H1 (cell line): ENCODE data around the gene CEP85L. TPM values are rescaled to one million over a fixed set of nuclear protein-coding genes. Genes with fewer than 3 reads are reported as not detected.

Source experiments
- CTCF ChIA-PET: fragments of 300-600 bp; sonication (Branson Sonifier 250); formaldehyde crosslinking; loops from one replicate; lab custom pipeline; 2021; ENCODE audit not compliant: partially characterized antibody; lab: Charles Lee
- POLR2A ChIA-PET: fragments of 300-600 bp; sonication (Branson Sonifier 250); formaldehyde crosslinking; loops from one replicate; lab custom pipeline; 2021; ENCODE audit warnings: inconsistent platforms; ENCODE audit not compliant: partially characterized antibody; lab: Charles Lee
- DNase-seq, 2 experiments: peaks; one replicate each; pipeline versions ENCODE4 v3.0.0 to v3.0.0-alpha.2; 2010 to 2022; ENCODE audit warnings: low spot score in 2 of 2, low read depth in 1 of 2, mixed read lengths in 1 of 2
- FAIRE-seq: peaks from 2 replicates; lab custom pipeline; 2011; peaks lifted over from hg19 to GRCh38; lab: Jason Lieb, UNC
- H2AFZ ChIP-seq: 2 replicates; pipeline ENCODE4 v1.8.1; 2012; ENCODE audit warnings: low read length, inconsistent platforms
- H2AK5ac ChIP-seq: 2 replicates; pipeline ENCODE4 v1.6.1; 2013; ENCODE audit warnings: low read depth, low read length
- H2BK120ac ChIP-seq: replicated peaks from 2 replicates; pipeline ENCODE3; 2013; ENCODE audit warnings: low read depth, low read length, inconsistent platforms
- H2BK12ac ChIP-seq: 2 replicates; pipeline ENCODE4 v1.6.1; 2013; ENCODE audit warnings: low read depth, low read length
- H2BK15ac ChIP-seq: 2 replicates; pipeline ENCODE4 v1.6.1; 2013; ENCODE audit warnings: low read length
- H2BK20ac ChIP-seq: 2 replicates; pipeline ENCODE4 v1.6.1; 2013; ENCODE audit warnings: low read length
- H2BK5ac ChIP-seq: 2 replicates; pipeline ENCODE4 v1.6.1; 2013; ENCODE audit warnings: low read depth, low read length
- H3K14ac ChIP-seq: 2 replicates; pipeline ENCODE4 v1.6.1; 2013; ENCODE audit warnings: inconsistent platforms; ENCODE audit not compliant: insufficient read length
- H3K18ac ChIP-seq: 2 replicates; pipeline ENCODE4 v1.6.1; 2013; ENCODE audit warnings: low read length; ENCODE audit errors: extremely low read depth
- H3K23ac ChIP-seq: 2 replicates; pipeline ENCODE4 v1.6.1; 2013; ENCODE audit warnings: inconsistent platforms; ENCODE audit not compliant: insufficient read length
- H3K23me2 ChIP-seq: 2 replicates; pipeline ENCODE4 v1.6.1; 2013; ENCODE audit warnings: low read depth, low read length
- H3K27ac ChIP-seq: 2 replicates; pipeline ENCODE4 v1.6.1; 2011; ENCODE audit warnings: low read depth, low read length, inconsistent platforms
- H3K27me3 ChIP-seq, 4 experiments: replicated peaks in 1 of 4; 1 replicate in 1 of 4; 2 replicates in 3 of 4; pipeline versions ENCODE4 v1.6.1 to v1.8.1; 2011 to 2013; ENCODE audit warnings: low read length in 3 of 4, mild to moderate bottlenecking in 3 of 4, inconsistent platforms in 2 of 4, mixed read lengths in 2 of 4, moderate library complexity in 1 of 4; ENCODE audit not compliant: control insufficient read depth in 3 of 4, insufficient read depth in 3 of 4; ENCODE audit errors: extremely low read depth in 1 of 4
- H3K36me3 ChIP-seq, 4 experiments: 2 replicates each; pipeline versions ENCODE4 v1.6.1 to v1.8.1; 2011 to 2013; ENCODE audit warnings: mild to moderate bottlenecking in 4 of 4, low read length in 3 of 4, moderate library complexity in 2 of 4, control low read depth in 1 of 4, inconsistent platforms in 1 of 4; ENCODE audit not compliant: insufficient read depth in 4 of 4, control insufficient read depth in 2 of 4
- H3K4ac ChIP-seq: replicated peaks from 2 replicates; pipeline ENCODE3; 2013; ENCODE audit warnings: low read length, low read depth, mixed read lengths, inconsistent platforms; ENCODE audit not compliant: insufficient read length
- H3K4me1 ChIP-seq, 4 experiments: replicated peaks in 1 of 4; 1 replicate in 1 of 4; 2 replicates in 3 of 4; pipeline versions ENCODE4 v1.6.1 to v1.8.1; 2011 to 2013; ENCODE audit warnings: low read length in 3 of 4, inconsistent platforms in 2 of 4, mixed read lengths in 1 of 4; ENCODE audit not compliant: insufficient read depth in 4 of 4, control insufficient read depth in 3 of 4
- H3K4me2 ChIP-seq, 2 experiments: 2 replicates each; pipeline versions ENCODE4 v1.6.1 to v1.8.1; 2011 to 2013; ENCODE audit warnings: low read depth in 2 of 2, low read length in 2 of 2, control low read depth in 1 of 2, inconsistent platforms in 1 of 2, mild to moderate bottlenecking in 1 of 2; ENCODE audit not compliant: insufficient read depth in 1 of 2
- H3K4me3 ChIP-seq, 4 experiments: fragments of 200-600, 300-600 bp in 1 of 4; sonication (generic), shearing (Covaris generic), sonication (Bioruptor Twin) in 1 of 4; 2 replicates each; pipeline versions ENCODE4 v1.5.1 to v1.8.1; 2011 to 2016; ENCODE audit warnings: low read length in 4 of 4, low read depth in 3 of 4, control low read depth in 2 of 4, inconsistent platforms in 2 of 4, mild to moderate bottlenecking in 2 of 4, mixed read lengths in 1 of 4, moderate library complexity in 1 of 4; ENCODE audit not compliant: insufficient read depth in 2 of 4; ENCODE audit errors: extremely low read depth in 1 of 4
- H3K56ac ChIP-seq: replicated peaks from 2 replicates; pipeline ENCODE3; 2013; ENCODE audit warnings: low read depth, mild to moderate bottlenecking, mixed read lengths, low read length, inconsistent platforms; ENCODE audit not compliant: insufficient read length
- H3K79me1 ChIP-seq: 2 replicates; pipeline ENCODE4 v1.6.1; 2013; ENCODE audit warnings: low read depth, low read length, control low read depth
- H3K79me2 ChIP-seq, 2 experiments: 2 replicates each; pipeline versions ENCODE4 v1.6.1 to v1.8.1; 2012 to 2013; ENCODE audit warnings: low read length in 2 of 2, mild to moderate bottlenecking in 2 of 2, inconsistent platforms in 1 of 2; ENCODE audit not compliant: insufficient read depth in 2 of 2, control insufficient read depth in 1 of 2
- H3K9ac ChIP-seq, 4 experiments: replicated peaks in 1 of 4; 1 replicate in 1 of 4; 2 replicates in 3 of 4; pipeline versions ENCODE4 v1.6.1 to v1.8.1; 2011 to 2013; ENCODE audit warnings: low read depth in 3 of 4, low read length in 3 of 4, control low read depth in 2 of 4, mild to moderate bottlenecking in 2 of 4, moderate library complexity in 2 of 4, inconsistent platforms in 1 of 4; ENCODE audit errors: extremely low read depth in 1 of 4
- H3K9me3 ChIP-seq, 2 experiments: 2 replicates each; pipeline versions ENCODE4 v1.6.1 to v1.8.1; 2012 to 2013; ENCODE audit warnings: mild to moderate bottlenecking in 2 of 2, moderate library complexity in 2 of 2, control low read depth in 1 of 2, inconsistent platforms in 1 of 2, low read depth in 1 of 2, low read length in 1 of 2, mixed read lengths in 1 of 2; ENCODE audit not compliant: insufficient read depth in 2 of 2
- H4K20me1 ChIP-seq, 2 experiments: replicated peaks in 1 of 2; 2 replicates each; pipeline versions ENCODE3 to v1.8.1; 2011 to 2013; ENCODE audit warnings: inconsistent platforms in 2 of 2, low read length in 2 of 2, mild to moderate bottlenecking in 1 of 2; ENCODE audit not compliant: insufficient read depth in 2 of 2, control insufficient read depth in 1 of 2
- H4K5ac ChIP-seq: 2 replicates; pipeline ENCODE4 v1.6.1; 2013; ENCODE audit warnings: low read length, low read depth, mixed read lengths, inconsistent platforms; ENCODE audit not compliant: insufficient read length
- H4K8ac ChIP-seq: 2 replicates; pipeline ENCODE4 v1.8.0; 2013; ENCODE audit warnings: mild to moderate bottlenecking, moderate library complexity, low read length, inconsistent platforms; ENCODE audit not compliant: insufficient read depth; ENCODE audit errors: extremely low read depth
- H4K91ac ChIP-seq: replicated peaks from 2 replicates; pipeline ENCODE3; 2013; ENCODE audit warnings: low read length, mixed read lengths, inconsistent platforms; ENCODE audit not compliant: insufficient read length
- FOSL1 ChIP-seq: IDR thresholded peaks from 2 replicates; pipeline ENCODE4 v1.6.1; 2011; ENCODE audit warnings: mild to moderate bottlenecking, low read depth, low read length, moderate library complexity; ENCODE audit not compliant: insufficient read depth
- RAD21 ChIP-seq, 2 experiments: IDR thresholded peaks in 1 of 2; conservative IDR thresholded peaks in 1 of 2; 2 replicates each; pipeline ENCODE4 v1.6.1; 2011; ENCODE audit warnings: low read depth in 2 of 2, low read length in 2 of 2, improper control_type of control experiment in 1 of 2, inconsistent platforms in 1 of 2, mild to moderate bottlenecking in 1 of 2, moderate library complexity in 1 of 2
- RFX5 ChIP-seq: IDR thresholded peaks from 2 replicates; pipeline ENCODE4 v1.6.1; 2011; ENCODE audit warnings: low read depth, low read length, improper control_type of control experiment, borderline replicate concordance
- RNF2 ChIP-seq: fragments of 200-900, 300-1000 bp; sonication (generic); IDR thresholded peaks from 2 replicates; pipeline ENCODE4 v1.7.1; 2016; ENCODE audit warnings: borderline replicate concordance, low read depth, mild to moderate bottlenecking, antibody characterized with exemption, low read length; ENCODE audit not compliant: poor library complexity, severe bottlenecking; ENCODE audit errors: missing control alignments
- TEAD4 ChIP-seq: IDR thresholded peaks from 2 replicates; pipeline ENCODE4 v1.6.1; 2012; ENCODE audit warnings: low read depth, low read length, inconsistent platforms, mixed read lengths
- WGBS, 2 experiments: shearing (Covaris generic) in 1 of 2; methylation state at CpG; one replicate each; pipeline versions ENCODE4 v1.1.6 to v1.1.7; 2013 to 2015; ENCODE audit warnings: low lambda C conversion rate in 2 of 2, mixed read lengths in 2 of 2, inconsistent platforms in 1 of 2, low coverage in 1 of 2, missing lambda C conversion rate in 1 of 2; ENCODE audit not compliant: insufficient replicate concordance in 2 of 2, insufficient coverage in 1 of 2, insufficient read length in 1 of 2; ENCODE audit errors: extremely low coverage in 1 of 2, missing lambda C conversion rate in 1 of 2; 5-methylcytosine and 5-hydroxymethylcytosine counted together
- polyA plus RNA-seq, 7 experiments: library from polyadenylated mRNA; depleted of rRNA in 3 of 7; stranded (reverse) in 5 of 7; unstranded in 2 of 7; fragments of >200 nt in 5 of 7; fragments of 200-250 nt in 2 of 7; gene quantifications; 1 replicate in 5 of 7; 2 replicates in 1 of 7; 4 replicates in 1 of 7; pipeline versions ENCODE4 v1.2.1 to v1.2.3, GENCODE V29; 2011 to 2013; ENCODE audit warnings: missing spikeins in 2 of 7, mixed read lengths in 2 of 7
- total RNA-seq: library from RNA; stranded (reverse); fragmentation: NEBNext Ultra II Directional; extraction: Animal tissue kit (Norgen Biotek cat#: 25700); gene quantifications from 2 replicates; pipeline ENCODE4 v1.2.1, GENCODE V29; 2021

The CEP85L gene
- total and polyA plus RNA-seq, 2 of the 8 experiments (the other 6 are each of a cell fraction or from before 2014, with no cell fraction given) = 3.2 to 27.6 TPM

GRCh38 chr6:118644007-118644406, 7.4 kb downstream of the CEP85L start:
- Histone ChIP-seq H3K4me1 (no peaks in the 10 kb centered on the region), H2BK15ac (no peak overlapping the region), H3K27me3 (no peaks in the 10 kb centered on the region), H3K9ac (no peak overlapping the region), H3K23ac (no peak overlapping the region), H4K20me1 (no peaks in the 10 kb centered on the region), H2BK20ac (no peak overlapping the region), H3K4me2 (no peak overlapping the region), H2AFZ (no peak overlapping the region), H4K8ac (no peak overlapping the region), H2BK12ac (no peak overlapping the region), H3K27ac (no peak overlapping the region), H3K9me3 (no peaks in the 10 kb centered on the region), H2BK5ac (no peak overlapping the region), H3K23me2 (no peaks in the 10 kb centered on the region), H2BK120ac (no peak overlapping the region), H3K36me3 (no peaks in the 10 kb centered on the region), H3K79me2 (peaks cover 0 to 27% of the 10 kb centered on the region in 2 experiments; a peak in 2 of 4 replicates), H3K4ac (no peak overlapping the region), H4K5ac (no peak overlapping the region), H3K56ac (no peak overlapping the region), H4K91ac (no peak overlapping the region), H3K4me3 (no peak overlapping the region), H3K79me1 (peaks cover 8% of the 10 kb centered on the region), H2AK5ac (no peak overlapping the region), H3K18ac (no peak overlapping the region), H3K14ac (no peak overlapping the region)
- FAIRE-seq (no peak), DNase-seq (no peak)
- ChIA-PET CTCF (no interaction called here), POLR2A (no interaction called here)
- WGBS, 2 experiments = 90% methylated on average over 2 of the region's 2 CpGs; no CpG with 5 or more reads in 1 of the 2 experiments
- TF ChIP-seq FOSL1 (no peak), RFX5 (no peak), TEAD4 (no peak), RAD21 (IDR thresholded peaks at IDR 0.05 in 1 of 2, conservative IDR thresholded peaks at IDR 0.05 in 1 of 2; ENCODE audit: low read depth in 2 of 2, low read length in 2 of 2) (no peak), RNF2 (no peak)
